Measurements from ENCODE around the gene HIVEP2.

Gene HIVEP2

GRCh38 chr6:142879527-142879926 is 65.4 kb downstream of the HIVEP2 start:
- DNase-seq (ENCODE audit: low read depth in 1 of 2, low spot score in 1 of 2): no peak
- TF ChIP-seq GABPA (IDR thresholded peaks at IDR 0.05; ENCODE audit: low read depth) (no peak), SPI1 (IDR thresholded peaks at IDR 0.05; ENCODE audit: borderline replicate concordance, low read depth) (no peak), CTCF (IDR thresholded peaks at IDR 0.05; ENCODE audit: insufficient read depth, low read length) (no peak), REST (IDR thresholded peaks at IDR 0.05; ENCODE audit: insufficient replicate concordance, low read depth) (no peak), POLR2AphosphoS5 (IDR thresholded peaks at IDR 0.05; ENCODE audit: low read depth) (no peak)
- Histone ChIP-seq H3K4me3 (replicated peaks; ENCODE audit: insufficient read depth, low read length) (no peak overlapping the region), H3K27ac (replicated peaks) (no peak overlapping the region), H3K27me3 (ENCODE audit: insufficient read depth, poor library complexity, severe bottlenecking) (no peaks in the 10 kb centered on the region)

- Histone ChIP-seq H3K27me3 (ENCODE audit: insufficient read depth, poor library complexity, severe bottlenecking) (no peaks in the 10 kb centered on the region), H3K4me3 (replicated peaks; ENCODE audit: insufficient read depth, low read length) (no peak overlapping the region), H3K27ac (replicated peaks) (no peak overlapping the region)
- no peak for DNase-seq (ENCODE audit: low read depth in 1 of 2, low spot score in 1 of 2)
- TF ChIP-seq SPI1 (IDR thresholded peaks at IDR 0.05; ENCODE audit: borderline replicate concordance, low read depth): no peak
- no peak for TF ChIP-seq CTCF (IDR thresholded peaks at IDR 0.05; ENCODE audit: insufficient read depth, low read length)
Measured at GRCh38 chr6:142879076-142879475, 65.9 kb downstream of the HIVEP2 start.

GRCh38 chr6:142878407-142878806 is 66.6 kb downstream of the HIVEP2 start:
- TF ChIP-seq SPI1 (IDR thresholded peaks at IDR 0.05; ENCODE audit: borderline replicate concordance, low read depth) (no peak), CTCF (IDR thresholded peaks at IDR 0.05; ENCODE audit: insufficient read depth, low read length) (no peak), POLR2AphosphoS5 (IDR thresholded peaks at IDR 0.05; ENCODE audit: low read depth) (no peak), REST (IDR thresholded peaks at IDR 0.05; ENCODE audit: insufficient replicate concordance, low read depth) (no peak), GABPA (IDR thresholded peaks at IDR 0.05; ENCODE audit: low read depth) (no peak)
- no peak overlapping the region for H3K27ac ChIP-seq (replicated peaks)
- no peak overlapping the region for H3K4me3 ChIP-seq (replicated peaks; ENCODE audit: insufficient read depth, low read length)
- DNase-seq (ENCODE audit: low read depth in 1 of 2, low spot score in 1 of 2): no peak
- no peaks in the 10 kb centered on the region for H3K27me3 ChIP-seq (ENCODE audit: insufficient read depth, poor library complexity, severe bottlenecking)

- H3K27me3 ChIP-seq (ENCODE audit: insufficient read depth, poor library complexity, severe bottlenecking): no peaks in the 10 kb centered on the region
- no peak overlapping the region for H3K27ac ChIP-seq (replicated peaks)
- no peak for DNase-seq (ENCODE audit: low read depth in 1 of 2, low spot score in 1 of 2)
- TF ChIP-seq SPI1 (IDR thresholded peaks at IDR 0.05; ENCODE audit: borderline replicate concordance, low read depth): no peak
- no peak for TF ChIP-seq POLR2AphosphoS5 (IDR thresholded peaks at IDR 0.05; ENCODE audit: low read depth)
- no peak for TF ChIP-seq REST (IDR thresholded peaks at IDR 0.05; ENCODE audit: insufficient replicate concordance, low read depth)
- no peak for TF ChIP-seq CTCF (IDR thresholded peaks at IDR 0.05; ENCODE audit: insufficient read depth, low read length)
- no peak for TF ChIP-seq GABPA (IDR thresholded peaks at IDR 0.05; ENCODE audit: low read depth)
- no peak overlapping the region for H3K4me3 ChIP-seq (replicated peaks; ENCODE audit: insufficient read depth, low read length)
Measured at GRCh38 chr6:142874676-142875075, 70.3 kb downstream of the HIVEP2 start.

Measured in HL-60 (cell line).